GM20000 (cell line): ENCODE measurements around the gene PTPRN2.
"Not testable (repeated sequence)": the region's sequence is repeated elsewhere in the genome, so short reads cannot be mapped to it uniquely, and the experiment has no call there.

ENCODE experiments used
- DNase-seq: peaks from one replicate; pipeline ENCODE4 v3.0.0; 2012; ENCODE audit warnings: low spot score
- TF ChIP-seq, protein P1 (sequence below): IDR thresholded peaks from 2 replicates; pipeline ENCODE4 v1.5.1; 2012; ENCODE audit warnings: mild to moderate bottlenecking, control low read depth; ENCODE audit errors: extremely low read depth, missing control alignments

The PTPRN2 gene

DNA sequence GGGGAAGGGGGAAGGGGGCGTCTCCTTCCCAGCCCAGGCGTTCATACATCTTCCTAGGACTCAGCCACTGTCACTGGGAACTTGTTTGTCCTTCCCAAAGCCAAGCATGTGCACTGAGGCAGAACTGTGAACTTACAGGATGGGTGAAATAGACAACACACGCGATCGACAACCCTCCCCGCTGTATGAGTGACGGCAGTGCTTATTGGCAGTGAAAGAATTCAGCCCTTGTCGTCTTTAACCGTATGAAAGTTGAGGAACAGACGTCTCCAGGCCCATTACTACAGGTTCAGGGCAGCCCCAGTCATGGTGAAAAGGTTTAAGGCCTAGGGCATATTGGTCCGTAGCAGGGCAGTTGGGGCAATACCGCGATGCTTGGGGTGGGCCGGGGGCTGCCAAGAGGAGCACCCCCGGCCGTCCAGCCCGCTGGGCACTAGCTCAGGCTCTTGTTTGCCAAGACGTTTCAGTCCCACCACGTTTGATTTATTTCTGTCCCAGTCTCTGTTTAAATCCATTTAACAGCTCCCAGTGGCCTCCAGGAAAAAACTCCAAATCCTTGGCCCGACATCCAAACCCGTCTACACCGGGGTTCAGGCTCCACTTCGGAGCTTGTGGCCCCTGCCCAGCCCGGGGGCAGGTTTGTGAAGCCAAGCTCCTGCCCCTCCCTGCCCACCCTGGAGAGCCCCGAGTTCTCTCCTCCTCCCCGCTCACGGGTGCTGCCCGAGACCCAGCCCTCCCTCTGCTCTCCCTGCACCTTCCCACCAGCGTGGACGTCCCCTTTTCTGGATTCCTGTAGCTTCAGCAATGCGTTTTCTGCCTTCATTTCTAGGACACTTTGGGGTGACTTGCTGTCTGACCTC lies 1091.0 kb downstream of the PTPRN2 start:
- DNase-seq: no peak
- TF ChIP-seq, protein P1, sequence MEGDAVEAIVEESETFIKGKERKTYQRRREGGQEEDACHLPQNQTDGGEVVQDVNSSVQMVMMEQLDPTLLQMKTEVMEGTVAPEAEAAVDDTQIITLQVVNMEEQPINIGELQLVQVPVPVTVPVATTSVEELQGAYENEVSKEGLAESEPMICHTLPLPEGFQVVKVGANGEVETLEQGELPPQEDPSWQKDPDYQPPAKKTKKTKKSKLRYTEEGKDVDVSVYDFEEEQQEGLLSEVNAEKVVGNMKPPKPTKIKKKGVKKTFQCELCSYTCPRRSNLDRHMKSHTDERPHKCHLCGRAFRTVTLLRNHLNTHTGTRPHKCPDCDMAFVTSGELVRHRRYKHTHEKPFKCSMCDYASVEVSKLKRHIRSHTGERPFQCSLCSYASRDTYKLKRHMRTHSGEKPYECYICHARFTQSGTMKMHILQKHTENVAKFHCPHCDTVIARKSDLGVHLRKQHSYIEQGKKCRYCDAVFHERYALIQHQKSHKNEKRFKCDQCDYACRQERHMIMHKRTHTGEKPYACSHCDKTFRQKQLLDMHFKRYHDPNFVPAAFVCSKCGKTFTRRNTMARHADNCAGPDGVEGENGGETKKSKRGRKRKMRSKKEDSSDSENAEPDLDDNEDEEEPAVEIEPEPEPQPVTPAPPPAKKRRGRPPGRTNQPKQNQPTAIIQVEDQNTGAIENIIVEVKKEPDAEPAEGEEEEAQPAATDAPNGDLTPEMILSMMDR: no peak

DNA sequence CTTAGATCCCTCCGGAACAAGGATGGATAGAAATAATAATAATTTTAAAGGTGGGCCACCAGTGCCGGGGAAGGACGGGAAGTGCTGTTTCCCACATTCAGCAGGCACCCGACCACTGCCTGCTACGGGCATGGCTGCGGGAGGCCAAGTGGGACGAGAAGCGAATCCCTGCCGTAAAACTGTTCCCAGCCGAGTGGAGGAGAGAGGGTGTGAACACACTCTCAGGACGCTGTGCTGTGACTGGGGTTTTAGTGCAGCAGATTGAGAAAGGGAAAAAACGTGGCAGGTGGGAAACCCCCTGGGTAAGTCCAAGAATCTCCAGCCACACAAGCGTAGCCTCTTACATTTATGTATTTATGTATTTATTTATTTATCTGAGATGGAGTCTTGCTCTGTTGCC lies 1092.0 kb downstream of the PTPRN2 start:
- TF ChIP-seq, protein P1: no peak
- peak; percentile 83 for DNase-seq

DNA sequence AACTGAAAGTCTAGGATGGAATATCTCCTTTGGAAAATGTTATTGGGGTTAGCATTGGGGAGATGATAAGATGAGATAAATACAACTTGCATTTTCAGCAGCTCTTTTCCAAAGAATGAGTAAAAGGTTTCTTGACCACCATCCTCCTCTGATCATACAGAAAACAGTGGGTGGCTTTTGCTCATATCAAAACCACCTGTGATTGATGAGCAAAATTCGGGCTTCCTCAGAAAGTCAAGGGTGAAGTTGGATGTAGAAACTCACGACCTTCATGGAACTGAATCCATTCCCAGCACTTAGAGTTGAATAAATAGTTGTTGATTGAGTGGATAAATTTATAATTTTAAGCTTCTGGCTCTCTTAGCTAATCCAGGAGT lies 1092.5 kb downstream of the PTPRN2 start:
- TF ChIP-seq, protein P1: no peak
- peak; percentile 55 for DNase-seq

GRCh38 chr7:157494506-157495176 lies 1093.0 kb downstream of the PTPRN2 start:
- DNase-seq: no peak
- TF ChIP-seq, protein P1: no peak

DNA sequence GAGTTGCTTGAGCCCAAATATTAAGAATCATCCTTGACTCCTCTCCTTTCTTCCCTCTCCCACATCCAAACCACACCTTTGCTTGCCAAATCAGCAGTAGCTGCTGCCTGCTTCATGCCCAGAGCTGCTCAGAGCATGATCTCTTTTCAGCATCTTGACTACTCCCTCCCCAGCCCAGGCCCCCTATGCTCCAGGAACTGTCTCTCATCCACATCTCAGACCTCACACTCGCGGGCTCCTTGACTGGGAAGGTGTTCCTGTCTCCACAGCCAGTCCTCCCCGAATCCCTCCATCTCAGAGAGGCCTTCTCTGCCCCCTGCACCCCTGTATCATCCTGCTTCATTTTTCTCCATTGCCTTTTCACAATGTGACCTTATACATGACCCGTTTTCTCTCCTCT lies 1093.8 kb downstream of the PTPRN2 start:
- TF ChIP-seq, protein P1: no peak
- DNase-seq: no peak

GRCh38 chr7:157493017-157493416 lies 1094.6 kb downstream of the PTPRN2 start:
- DNase-seq: no peak
- TF ChIP-seq, protein P1: no peak

GRCh38 chr7:157490465-157490912 lies 1097.1 kb downstream of the PTPRN2 start:
- no peak for DNase-seq
- TF ChIP-seq, protein P1: no peak

- not testable (repeated sequence) for DNase-seq
Observed at GRCh38 chr7:157489870-157490269, 1097.8 kb downstream of the PTPRN2 start.
